SJCRH30 (cell line): Measurements from ENCODE around the gene GNLY. TPM values are rescaled to one million over a fixed set of nuclear protein-coding genes. Genes with fewer than 3 reads are reported as not detected.

Experiments used
- DNase-seq, 2 experiments: peaks; one replicate each; pipeline ENCODE4 v3.0.0-alpha.2; 2015 to 2020
- H3K27ac ChIP-seq: fragments of 250-450 bp; sonication (Bioruptor Pico); 2 replicates; pipeline ENCODE4 v1.5.1; 2020; ENCODE audit warnings: mild to moderate bottlenecking, moderate library complexity
- H3K27me3 ChIP-seq: fragments of 250-450 bp; sonication (Bioruptor Pico); 2 replicates; pipeline ENCODE4 v1.5.1; 2020; ENCODE audit warnings: mild to moderate bottlenecking, moderate library complexity
- H3K36me3 ChIP-seq: fragments of 250-450 bp; sonication (Bioruptor Pico); 2 replicates; pipeline ENCODE4 v1.5.1; 2020; ENCODE audit warnings: mild to moderate bottlenecking, moderate library complexity
- H3K4me1 ChIP-seq: fragments of 250-450 bp; sonication (Bioruptor Pico); 2 replicates; pipeline ENCODE4 v1.5.1; 2020; ENCODE audit warnings: mild to moderate bottlenecking, moderate library complexity
- H3K4me3 ChIP-seq: fragments of 250-450 bp; sonication (Bioruptor Pico); 2 replicates; pipeline ENCODE4 v1.5.1; 2020; ENCODE audit warnings: mild to moderate bottlenecking, moderate library complexity
- H3K9me3 ChIP-seq: fragments of 250-450 bp; sonication (Bioruptor Pico); replicated peaks from 2 replicates; pipeline ENCODE4 v1.5.1; 2020; ENCODE audit warnings: mild to moderate bottlenecking, moderate library complexity
- total RNA-seq: library from RNA; depleted of rRNA; stranded (reverse); fragments of >200 nt; shearing (Covaris generic); gene quantifications from 2 replicates; pipeline ENCODE4 v1.2.3, GENCODE V29; 2014

Gene GNLY
- total RNA-seq, 1 experiment from 2014 or later = not detected

DNA sequence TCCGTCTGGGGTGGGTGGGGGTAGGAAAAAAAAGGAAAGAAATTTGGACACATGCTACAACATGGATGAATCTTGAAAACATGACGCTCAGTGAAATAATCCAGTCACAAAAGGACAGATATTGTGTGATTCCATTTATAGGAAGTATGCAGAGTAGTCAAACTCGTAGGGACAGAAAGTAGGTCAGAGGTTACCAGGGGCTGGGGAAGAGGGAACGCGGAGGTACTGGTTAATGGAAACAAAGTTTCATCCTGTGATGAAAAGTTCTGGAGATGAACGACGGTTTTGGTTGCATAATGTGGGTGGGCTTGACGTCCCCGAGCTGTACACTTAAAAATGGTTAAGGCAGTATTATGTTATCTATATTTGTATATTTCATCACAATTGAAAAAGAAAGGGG is 21.7 kb upstream of the GNLY start:
- H3K4me3 ChIP-seq = no peak overlapping the region
- no peaks in the 10 kb centered on the region; the same call in 1 of the 2 replicates for H3K4me1 ChIP-seq
- no peak for DNase-seq
- H3K27me3 ChIP-seq = no peaks in the 10 kb centered on the region; the same call in none of the 2 replicates
- no peak overlapping the region for H3K27ac ChIP-seq
- H3K9me3 ChIP-seq = no peaks in the 10 kb centered on the region
- H3K36me3 ChIP-seq = no peaks in the 10 kb centered on the region

DNA sequence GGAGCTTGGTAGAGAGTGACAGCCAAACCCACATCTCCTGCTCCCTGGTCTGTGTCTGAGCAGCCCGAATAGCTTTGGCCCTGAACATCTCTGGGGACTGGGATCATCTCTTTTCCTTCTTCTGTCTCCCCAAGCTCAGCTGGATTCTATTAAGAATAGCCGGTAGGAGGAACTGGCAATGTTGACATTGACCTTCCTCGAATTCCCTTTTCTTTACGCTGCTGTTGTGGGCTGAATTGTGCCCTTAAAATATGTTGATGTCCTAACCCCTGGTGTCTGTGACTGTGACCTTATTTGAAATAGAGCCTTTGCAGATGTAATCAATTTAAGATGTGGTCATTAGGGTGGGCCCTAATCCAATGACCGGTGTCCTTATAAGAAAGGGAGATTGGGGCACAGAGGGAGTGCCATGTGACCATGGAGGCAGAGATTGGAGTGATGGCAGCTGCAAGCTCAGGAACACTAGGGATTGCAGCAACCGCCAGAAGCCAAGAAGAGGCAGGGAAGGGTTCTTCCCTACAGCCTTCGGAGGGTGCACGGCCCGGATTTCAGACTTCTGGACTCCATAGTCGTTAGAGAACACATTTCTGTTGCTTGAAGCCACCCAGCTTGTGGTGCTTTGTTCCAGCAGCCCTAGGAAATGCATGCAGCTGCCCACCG is 20.3 kb upstream of the GNLY start:
- Histone ChIP-seq H3K27me3 (no peaks in the 10 kb centered on the region; the same call in none of the 2 replicates), H3K4me3 (no peak overlapping the region), H3K36me3 (no peaks in the 10 kb centered on the region), H3K9me3 (no peaks in the 10 kb centered on the region), H3K4me1 (peaks cover 10% of the 10 kb centered on the region), H3K27ac (no peak overlapping the region)
- no peak for DNase-seq

DNA sequence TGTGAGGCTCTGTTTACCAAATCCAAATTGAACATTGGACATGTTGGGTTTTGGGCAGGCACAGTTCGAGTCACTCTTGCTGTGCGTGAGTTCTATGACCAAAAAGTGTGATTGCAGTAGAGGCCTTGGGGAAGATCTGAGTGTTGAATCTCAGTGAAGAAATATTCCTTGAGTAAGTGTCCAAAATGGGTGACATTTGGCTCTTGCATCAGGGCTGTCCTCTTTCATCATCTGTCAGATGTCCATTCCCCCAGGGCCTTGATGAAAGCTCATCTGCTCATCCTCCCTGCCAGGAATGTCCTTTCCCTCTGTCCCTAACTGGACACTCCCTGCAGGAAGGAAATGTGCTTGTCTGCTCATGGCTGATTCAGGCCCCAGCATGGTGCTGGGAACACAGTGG is 19.7 kb upstream of the GNLY start:
- no peaks in the 10 kb centered on the region for H3K9me3 ChIP-seq
- H3K36me3 ChIP-seq = no peaks in the 10 kb centered on the region
- DNase-seq = no peak
- H3K27ac ChIP-seq = no peak overlapping the region
- H3K27me3 ChIP-seq = no peaks in the 10 kb centered on the region; the same call in none of the 2 replicates
- peaks cover 12% of the 10 kb centered on the region for H3K4me1 ChIP-seq
- no peak overlapping the region for H3K4me3 ChIP-seq

DNA sequence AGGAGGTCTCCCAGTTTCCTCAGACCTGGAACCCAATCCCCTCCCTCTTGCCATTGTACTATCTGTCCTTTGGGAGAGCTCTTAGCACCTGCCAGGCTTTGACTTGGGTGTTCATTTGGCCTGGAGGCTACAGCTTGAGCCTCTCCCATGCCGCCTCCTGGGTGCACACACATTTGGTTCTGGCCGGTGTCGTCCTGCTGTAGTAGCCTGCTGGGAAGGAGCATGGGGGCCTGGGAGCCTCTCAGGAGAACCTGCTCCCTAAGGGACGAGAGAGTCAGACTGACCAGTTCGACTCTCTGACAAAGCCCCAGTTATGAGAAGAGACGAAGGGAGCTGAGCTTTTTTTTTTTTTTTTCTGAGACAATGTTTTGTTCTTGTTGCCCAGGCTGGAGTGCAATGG is 18.7 kb upstream of the GNLY start:
- Histone ChIP-seq H3K4me3 (no peak overlapping the region), H3K27ac (no peak overlapping the region), H3K27me3 (no peaks in the 10 kb centered on the region; the same call in none of the 2 replicates), H3K4me1 (peaks cover 12% of the 10 kb centered on the region), H3K36me3 (no peaks in the 10 kb centered on the region), H3K9me3 (no peaks in the 10 kb centered on the region)
- no peak for DNase-seq

DNA sequence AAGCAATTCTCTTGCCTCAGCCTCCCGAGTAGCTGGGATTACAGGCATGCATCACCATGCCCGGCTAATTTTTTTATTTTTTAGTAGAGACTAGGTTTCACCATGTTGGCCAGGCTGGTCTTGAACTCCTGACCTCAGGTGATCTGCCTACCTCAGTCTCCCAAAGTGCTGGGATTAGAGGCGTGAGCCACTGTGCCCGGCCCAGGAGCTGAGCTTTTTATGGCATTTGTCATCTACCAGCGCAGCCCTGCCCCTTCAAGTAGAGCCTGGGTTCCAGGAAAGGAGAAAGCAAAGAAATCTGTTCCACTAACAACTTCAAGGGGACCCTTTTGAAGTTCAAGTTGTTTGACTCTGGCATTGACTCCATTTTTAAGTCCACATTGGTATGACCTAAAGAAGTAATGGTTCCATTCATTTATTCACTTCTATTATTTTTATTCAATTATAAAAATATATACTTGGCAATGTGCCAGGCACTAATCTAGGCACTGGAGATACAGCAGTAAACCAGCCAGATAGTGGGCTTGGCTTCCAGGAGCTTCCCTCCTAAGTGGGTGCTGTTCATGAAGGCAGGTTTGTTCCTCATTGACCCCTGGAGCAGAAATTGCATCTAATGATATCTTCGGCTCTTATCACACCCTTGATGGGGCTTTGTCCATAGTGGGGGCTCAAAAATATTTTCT is 18.2 kb upstream of the GNLY start:
- H3K9me3 ChIP-seq = no peaks in the 10 kb centered on the region
- H3K4me3 ChIP-seq = no peak overlapping the region
- no peak overlapping the region for H3K27ac ChIP-seq
- no peaks in the 10 kb centered on the region; the same call in none of the 2 replicates for H3K27me3 ChIP-seq
- H3K4me1 ChIP-seq = peaks cover 12% of the 10 kb centered on the region
- no peak for DNase-seq
- no peaks in the 10 kb centered on the region for H3K36me3 ChIP-seq

DNA sequence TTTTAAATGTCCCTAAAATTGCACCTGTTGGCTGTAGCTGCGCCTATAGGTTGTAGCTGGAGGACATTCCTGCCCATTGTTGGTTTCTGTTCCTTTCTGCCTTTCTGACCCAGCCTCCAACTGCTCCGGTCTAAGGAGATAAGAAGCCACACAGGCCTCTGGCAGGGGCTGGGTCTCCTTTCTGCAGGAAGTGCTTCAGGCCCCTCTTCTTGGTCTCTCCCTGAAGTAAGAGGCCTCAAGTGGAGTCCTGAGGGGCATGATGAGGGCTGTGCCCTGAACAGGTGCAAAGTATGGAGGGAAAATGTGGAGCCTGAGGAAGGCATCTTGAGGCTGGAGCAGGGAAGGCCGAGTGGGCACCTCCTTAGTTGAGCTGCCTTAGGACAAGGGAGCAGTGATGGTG is 15.8 kb upstream of the GNLY start:
- no peaks in the 10 kb centered on the region for H3K36me3 ChIP-seq
- no peaks in the 10 kb centered on the region; the same call in 1 of the 2 replicates for H3K27me3 ChIP-seq
- no peak for DNase-seq
- H3K4me1 ChIP-seq = peaks cover 12% of the 10 kb centered on the region
- H3K4me3 ChIP-seq = no peak overlapping the region
- no peaks in the 10 kb centered on the region for H3K9me3 ChIP-seq
- H3K27ac ChIP-seq = no peak overlapping the region

DNA sequence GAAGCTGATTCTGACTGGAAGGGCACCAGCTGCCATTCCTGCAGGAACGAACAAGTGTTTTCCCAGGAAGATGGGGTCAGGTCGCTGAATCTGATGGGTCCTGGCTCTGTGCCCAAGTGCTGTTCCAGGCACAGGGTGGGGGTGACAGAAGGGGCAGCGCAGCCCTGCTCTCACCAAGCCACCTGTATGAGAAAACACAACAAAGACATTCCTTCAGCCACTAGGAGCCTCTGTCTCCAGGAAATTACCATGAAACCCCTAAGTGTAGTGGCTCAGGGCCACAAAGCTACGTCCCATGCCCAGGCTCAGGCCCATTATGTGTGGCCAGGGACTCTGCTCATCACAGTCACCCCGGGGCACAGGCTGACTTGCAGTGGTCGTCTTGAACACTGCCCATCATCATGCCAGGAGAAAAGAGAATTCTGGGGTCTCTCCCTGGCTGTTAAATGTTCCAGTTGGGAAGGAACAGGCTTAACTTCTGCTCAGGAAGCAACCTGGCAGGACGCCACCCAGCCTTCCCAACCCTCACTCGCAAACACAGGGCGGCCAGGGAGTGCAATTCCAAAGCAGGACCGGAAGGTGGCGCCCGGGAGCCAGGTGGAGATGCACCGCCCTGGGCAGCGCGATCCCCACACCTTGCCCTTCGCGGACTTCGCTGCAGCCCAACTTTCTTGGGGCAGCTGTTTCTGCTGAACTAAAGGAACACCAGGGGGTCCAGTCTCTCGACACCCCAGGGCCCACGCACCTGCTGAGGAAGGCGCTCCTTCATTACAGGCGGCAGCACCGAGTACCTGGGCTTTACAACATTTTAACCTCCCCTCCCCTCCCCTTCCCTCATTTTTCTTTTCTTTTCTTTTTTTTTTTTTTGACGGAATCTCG is 15.1 kb upstream of the GNLY start:
- peaks cover 12% of the 10 kb centered on the region for H3K4me1 ChIP-seq
- H3K36me3 ChIP-seq = no peaks in the 10 kb centered on the region
- peak; percentile 89 to 93 for DNase-seq
- no peaks in the 10 kb centered on the region; the same call in 1 of the 2 replicates for H3K27me3 ChIP-seq
- H3K27ac ChIP-seq = no peak overlapping the region
- H3K9me3 ChIP-seq = no peaks in the 10 kb centered on the region
- H3K4me3 ChIP-seq = no peak overlapping the region

DNA sequence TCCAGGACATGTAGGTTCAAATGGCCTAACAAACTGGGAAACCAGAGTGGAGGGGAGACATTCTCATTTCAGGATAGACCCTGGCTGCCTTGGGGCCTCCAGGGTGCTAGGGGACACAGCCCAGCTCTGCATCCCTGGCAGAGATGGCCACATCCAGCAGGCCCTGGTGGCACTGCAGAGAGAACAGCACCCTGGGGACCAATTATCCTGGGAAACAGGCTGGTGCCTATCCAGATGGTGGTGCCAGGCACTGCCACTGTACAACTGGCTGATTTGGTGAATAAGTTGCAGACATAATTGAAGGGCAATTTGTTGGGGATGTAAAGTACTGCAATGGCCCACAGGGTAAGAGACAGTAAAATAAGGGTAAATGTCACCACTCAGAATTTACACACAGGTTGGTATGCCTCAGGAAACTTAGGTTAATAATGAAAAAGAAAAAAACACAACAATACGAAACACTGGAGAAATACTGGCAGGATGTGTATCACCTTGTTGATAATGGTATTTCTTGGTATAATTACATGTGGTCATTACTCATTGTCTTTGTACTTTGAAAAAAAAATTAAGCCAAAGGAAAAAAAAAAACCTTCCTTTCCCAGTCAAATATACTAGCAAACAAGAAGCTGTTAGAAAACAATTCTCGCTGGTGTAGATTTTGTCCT is 13.3 kb upstream of the GNLY start:
- Histone ChIP-seq H3K36me3 (no peaks in the 10 kb centered on the region), H3K9me3 (no peaks in the 10 kb centered on the region), H3K4me3 (no peak overlapping the region), H3K27me3 (no peaks in the 10 kb centered on the region), H3K4me1 (peaks cover 15% of the 10 kb centered on the region), H3K27ac (no peak overlapping the region)
- no peak for DNase-seq

DNA sequence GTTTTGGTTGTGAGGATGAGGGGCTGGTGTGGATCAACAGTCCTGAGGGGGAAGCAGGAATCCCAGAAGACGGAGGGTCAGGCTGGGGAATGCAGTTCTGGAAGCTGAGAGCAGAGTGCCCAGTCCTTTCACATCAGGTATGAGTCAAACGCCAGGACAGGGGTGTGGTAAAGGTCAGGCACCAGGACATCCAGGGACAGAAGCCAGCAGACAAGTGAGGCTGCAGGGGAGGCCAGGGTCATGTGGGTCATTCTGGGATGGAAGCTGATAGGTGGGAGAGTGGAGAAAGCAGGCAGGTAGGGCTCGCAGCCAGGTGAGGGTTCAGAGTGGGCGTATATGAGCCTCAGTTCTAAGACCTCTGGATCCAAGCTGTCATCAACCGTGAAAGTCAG is 12.8 kb upstream of the GNLY start:
- H3K9me3 ChIP-seq = no peaks in the 10 kb centered on the region
- peaks cover 15% of the 10 kb centered on the region for H3K4me1 ChIP-seq
- no peaks in the 10 kb centered on the region for H3K27me3 ChIP-seq
- H3K36me3 ChIP-seq = no peaks in the 10 kb centered on the region
- no peak overlapping the region for H3K27ac ChIP-seq
- DNase-seq = no peak
- H3K4me3 ChIP-seq = no peak overlapping the region

DNA sequence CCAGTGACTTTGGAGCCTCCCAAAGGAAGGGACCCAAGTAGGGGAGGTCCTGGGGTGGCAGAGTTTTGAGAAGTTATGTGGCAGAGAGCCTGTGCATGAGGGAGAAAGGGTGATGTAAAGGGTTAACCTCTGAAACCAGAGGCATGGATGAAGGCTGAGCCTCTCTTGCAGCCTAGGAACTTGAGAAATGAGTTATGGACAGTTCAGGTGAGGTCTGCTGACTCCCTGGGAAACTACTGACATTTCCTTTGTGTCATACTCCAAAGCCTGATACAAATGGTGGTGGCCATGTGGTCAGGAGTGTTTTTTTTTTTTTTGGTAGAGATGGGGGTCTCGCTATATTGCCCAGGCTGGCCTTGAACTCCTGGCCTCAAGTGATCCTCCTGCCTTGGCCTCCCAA is 12.4 kb upstream of the GNLY start:
- Histone ChIP-seq H3K27ac (no peak overlapping the region), H3K9me3 (no peaks in the 10 kb centered on the region), H3K4me3 (no peak overlapping the region), H3K27me3 (no peaks in the 10 kb centered on the region), H3K36me3 (no peaks in the 10 kb centered on the region), H3K4me1 (peaks cover 15% of the 10 kb centered on the region)
- DNase-seq = no peak

DNA sequence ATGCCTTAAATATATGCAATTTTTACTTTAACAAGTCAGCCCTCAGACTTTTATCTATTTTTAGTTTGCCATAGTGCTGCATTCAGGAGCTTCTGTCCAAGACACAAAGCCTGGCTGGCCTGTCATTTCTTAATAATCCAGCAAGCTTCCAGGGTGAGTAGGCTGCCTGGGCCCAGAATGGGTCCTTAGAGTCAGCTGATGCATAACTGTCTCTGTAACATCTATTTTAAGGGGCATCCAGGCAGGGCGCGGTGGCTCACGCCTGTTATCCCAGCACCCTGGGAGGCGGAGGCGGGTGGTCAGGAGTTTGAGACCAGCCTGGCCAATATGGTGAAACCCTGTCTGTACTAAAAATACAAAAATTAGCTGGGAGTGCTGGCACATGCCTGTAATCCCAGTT is 11.8 kb upstream of the GNLY start:
- Histone ChIP-seq H3K27me3 (no peaks in the 10 kb centered on the region), H3K27ac (no peak overlapping the region), H3K4me1 (peaks cover 18% of the 10 kb centered on the region), H3K9me3 (no peaks in the 10 kb centered on the region), H3K36me3 (no peaks in the 10 kb centered on the region), H3K4me3 (no peak overlapping the region)
- DNase-seq = no peak

DNA sequence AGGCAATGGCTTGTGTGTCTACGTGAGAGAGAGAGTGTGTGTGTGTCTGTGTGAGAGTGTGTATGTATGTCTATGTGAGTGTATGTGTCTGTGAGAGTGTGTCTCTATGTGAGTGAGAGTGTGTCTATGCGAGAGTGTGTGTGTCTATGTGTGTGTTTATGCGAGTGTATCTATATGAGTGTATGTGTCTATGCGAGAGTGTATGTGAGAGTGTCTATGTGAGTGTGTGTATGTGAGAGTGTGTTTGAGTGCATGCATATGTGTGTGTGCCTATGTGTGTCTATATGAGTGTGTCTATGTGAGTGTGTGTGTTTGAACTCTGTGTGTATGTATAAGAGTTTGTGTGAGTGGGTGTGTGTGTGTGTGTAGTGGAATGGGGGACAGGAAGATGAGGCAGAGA is 9.8 kb upstream of the GNLY start:
- Histone ChIP-seq H3K27ac (no peak overlapping the region), H3K9me3 (no peaks in the 10 kb centered on the region), H3K4me1 (peaks cover 6% of the 10 kb centered on the region; the same call in 1 of the 2 replicates), H3K27me3 (no peaks in the 10 kb centered on the region), H3K36me3 (no peaks in the 10 kb centered on the region), H3K4me3 (no peak overlapping the region)
- no peak for DNase-seq

DNA sequence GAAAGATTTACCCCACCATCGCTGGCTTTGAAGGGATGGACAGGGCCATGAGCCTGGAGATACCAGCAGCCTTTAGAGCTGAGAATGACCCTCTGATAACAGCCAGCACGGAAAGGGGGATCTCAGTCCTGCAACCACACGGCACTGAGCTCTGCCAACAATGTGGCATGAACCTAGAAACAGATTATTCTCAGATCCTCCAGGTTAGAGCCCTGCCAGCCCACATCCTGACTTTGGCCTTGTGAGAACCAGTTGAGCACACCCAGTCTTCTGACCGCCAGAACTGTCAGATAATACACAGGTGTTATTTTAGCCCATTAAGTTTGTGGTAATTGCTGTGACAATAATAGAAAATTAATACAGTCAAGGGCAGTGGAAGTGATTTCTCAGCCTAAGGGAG is 9.4 kb upstream of the GNLY start:
- no peak for DNase-seq
- H3K4me3 ChIP-seq = no peak overlapping the region
- peaks cover 6% of the 10 kb centered on the region; the same call in 1 of the 2 replicates for H3K4me1 ChIP-seq
- no peaks in the 10 kb centered on the region for H3K27me3 ChIP-seq
- H3K27ac ChIP-seq = no peak overlapping the region
- no peaks in the 10 kb centered on the region for H3K36me3 ChIP-seq
- no peaks in the 10 kb centered on the region for H3K9me3 ChIP-seq

DNA sequence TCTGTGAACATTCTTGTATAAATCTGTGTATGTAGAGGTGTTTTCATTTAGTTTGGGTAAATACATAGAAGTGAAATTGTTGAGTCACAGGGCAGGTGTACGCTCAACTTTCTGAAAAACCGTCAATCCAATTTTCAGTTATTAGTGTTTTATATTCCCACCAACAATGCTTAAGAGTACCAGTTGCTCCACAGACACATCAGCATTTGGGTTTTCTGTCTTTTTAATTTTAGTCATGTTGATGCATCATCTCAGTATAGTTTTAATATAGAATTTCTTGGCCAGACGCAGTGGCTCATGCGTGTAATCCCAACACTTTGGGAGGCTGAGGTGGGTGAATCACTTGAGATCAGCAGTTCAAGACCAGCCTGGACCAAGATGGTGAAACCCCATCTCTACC is 3.2 kb upstream of the GNLY start:
- peaks cover 4% of the 10 kb centered on the region; the same call in 1 of the 2 replicates for H3K4me1 ChIP-seq
- H3K36me3 ChIP-seq = no peaks in the 10 kb centered on the region
- H3K9me3 ChIP-seq = no peaks in the 10 kb centered on the region
- no peak for DNase-seq
- 0 out of 2 replicates have a peak, but pooled peaks cover 2% of the 10 kb centered on the region for H3K27me3 ChIP-seq
- no peak overlapping the region for H3K27ac ChIP-seq
- H3K4me3 ChIP-seq = no peak overlapping the region
